ENCODE data around the gene PDE11A.

GRCh38 chr2:177646791-177647190, 425.8 kb downstream of the PDE11A start:
- TF ChIP-seq YY1 (IDR thresholded peaks at IDR 0.05) = no peak
- TF ChIP-seq TAF1 (conservative IDR thresholded peaks at IDR 0.05) = no peak
- no peak for TF ChIP-seq CTCF (IDR thresholded peaks at IDR 0.05; ENCODE audit: low read depth, low read length, missing input control)
- TF ChIP-seq GABPA (IDR thresholded peaks at IDR 0.05 in 1 of 2, conservative IDR thresholded peaks at IDR 0.05 in 1 of 2) = no peak
- TF ChIP-seq, protein P1, sequence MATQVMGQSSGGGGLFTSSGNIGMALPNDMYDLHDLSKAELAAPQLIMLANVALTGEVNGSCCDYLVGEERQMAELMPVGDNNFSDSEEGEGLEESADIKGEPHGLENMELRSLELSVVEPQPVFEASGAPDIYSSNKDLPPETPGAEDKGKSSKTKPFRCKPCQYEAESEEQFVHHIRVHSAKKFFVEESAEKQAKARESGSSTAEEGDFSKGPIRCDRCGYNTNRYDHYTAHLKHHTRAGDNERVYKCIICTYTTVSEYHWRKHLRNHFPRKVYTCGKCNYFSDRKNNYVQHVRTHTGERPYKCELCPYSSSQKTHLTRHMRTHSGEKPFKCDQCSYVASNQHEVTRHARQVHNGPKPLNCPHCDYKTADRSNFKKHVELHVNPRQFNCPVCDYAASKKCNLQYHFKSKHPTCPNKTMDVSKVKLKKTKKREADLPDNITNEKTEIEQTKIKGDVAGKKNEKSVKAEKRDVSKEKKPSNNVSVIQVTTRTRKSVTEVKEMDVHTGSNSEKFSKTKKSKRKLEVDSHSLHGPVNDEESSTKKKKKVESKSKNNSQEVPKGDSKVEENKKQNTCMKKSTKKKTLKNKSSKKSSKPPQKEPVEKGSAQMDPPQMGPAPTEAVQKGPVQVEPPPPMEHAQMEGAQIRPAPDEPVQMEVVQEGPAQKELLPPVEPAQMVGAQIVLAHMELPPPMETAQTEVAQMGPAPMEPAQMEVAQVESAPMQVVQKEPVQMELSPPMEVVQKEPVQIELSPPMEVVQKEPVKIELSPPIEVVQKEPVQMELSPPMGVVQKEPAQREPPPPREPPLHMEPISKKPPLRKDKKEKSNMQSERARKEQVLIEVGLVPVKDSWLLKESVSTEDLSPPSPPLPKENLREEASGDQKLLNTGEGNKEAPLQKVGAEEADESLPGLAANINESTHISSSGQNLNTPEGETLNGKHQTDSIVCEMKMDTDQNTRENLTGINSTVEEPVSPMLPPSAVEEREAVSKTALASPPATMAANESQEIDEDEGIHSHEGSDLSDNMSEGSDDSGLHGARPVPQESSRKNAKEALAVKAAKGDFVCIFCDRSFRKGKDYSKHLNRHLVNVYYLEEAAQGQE (IDR thresholded peaks at IDR 0.05) = no peak
- TF ChIP-seq, protein P2, sequence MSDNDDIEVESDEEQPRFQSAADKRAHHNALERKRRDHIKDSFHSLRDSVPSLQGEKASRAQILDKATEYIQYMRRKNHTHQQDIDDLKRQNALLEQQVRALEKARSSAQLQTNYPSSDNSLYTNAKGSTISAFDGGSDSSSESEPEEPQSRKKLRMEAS (IDR thresholded peaks at IDR 0.05) = no peak
- TF ChIP-seq FOXA1 (IDR thresholded peaks at IDR 0.05) = no peak
- no peak for TF ChIP-seq RAD21 (IDR thresholded peaks at IDR 0.05)
